Astrocyte of the spinal cord (primary cell): ENCODE results near the gene MTX1.
A peak's percentile ranks its signal among the peaks of the same experiment; 100 is the strongest.

Experiments
- DNase-seq: peaks from one replicate; pipeline ENCODE4 v3.0.0; 2011; ENCODE audit warnings: low read depth, low spot score
- H3K4me3 ChIP-seq: 2 replicates; pipeline ENCODE4 v1.5.1; 2011; ENCODE audit warnings: low read depth, mild to moderate bottlenecking, low read length, moderate library complexity
- CTCF ChIP-seq: IDR thresholded peaks from 2 replicates; pipeline ENCODE4 v1.5.1; 2012; ENCODE audit warnings: low read depth, mild to moderate bottlenecking, low read length, inconsistent platforms
- in situ Hi-C: cut with HindIII; loops from 2 replicates; pipeline ENCODE4 v1.10.0; 2017; ENCODE audit warnings: low sequenced_read_pairs

Gene MTX1

GRCh38 chr1:155261852-155262673 lies 53.6 kb downstream of the MTX1 start, which contains the start of gene SCAMP3:
SCAMP3 (minus strand) TSS chr1:155262360; CDS start chr1:155262151, 209 bp downstream.
- peak within 1 kb of the TSS; percentile 88 for H3K4me3 ChIP-seq
- in situ Hi-C loops = no loop called here
- peak; percentile 99 for DNase-seq
- no peak for TF ChIP-seq CTCF

GRCh38 chr1:155263067-155263466 lies 54.6 kb downstream of the MTX1 start:
- in situ Hi-C loops = no loop called here
- no peak for TF ChIP-seq CTCF

More at GRCh38 chr1:155263067-155263466, 54.6 kb downstream of the MTX1 start:
- DNase-seq = no peak
- no peak overlapping the region for H3K4me3 ChIP-seq
